Endothelial cell of umbilical vein (primary cell): ENCODE measurements around the gene RASA2. TPM values are rescaled to one million over a fixed set of nuclear protein-coding genes. Genes with fewer than 3 reads are reported as not detected.

Experiments
- BruUV-seq: library from RNA; stranded (reverse); fragments of 400-500 nt; replicated peaks from 2 replicates; lab custom pipeline; 2021; lab: Mats Ljungman, UMichigan
- CTCF ChIA-PET: fragments of 300-600, 350-600 bp; sonication (Branson Sonifier 250); formaldehyde crosslinking; loops from one replicate; lab custom pipeline; 2021; ENCODE audit warnings: antibody characterized with exemption, inconsistent platforms; lab: Charles Lee
- POLR2A ChIA-PET: fragments of 300-600, 350-600 bp; sonication (Branson Sonifier 250); formaldehyde crosslinking; loops from one replicate; lab custom pipeline; 2021; ENCODE audit warnings: antibody characterized with exemption, inconsistent platforms; lab: Charles Lee
- DNase-seq: peaks from one replicate; pipeline ENCODE4 v3.0.0-alpha.2; 2011; ENCODE audit warnings: low read depth, low spot score
- FAIRE-seq: peaks from 2 replicates; lab custom pipeline; 2011; peaks lifted over from hg19 to GRCh38; lab: Jason Lieb, UNC
- H2AFZ ChIP-seq: 2 replicates; pipeline ENCODE4 v1.6.0; 2012; ENCODE audit warnings: low read depth, low read length, control low read depth, inconsistent platforms
- H3K27ac ChIP-seq: 2 replicates; pipeline ENCODE4 v1.5.1; 2011; ENCODE audit warnings: low read depth, mild to moderate bottlenecking, control low read depth, low read length, moderate library complexity; ENCODE audit not compliant: insufficient read depth
- H3K27me3 ChIP-seq, 2 experiments: 2 replicates each; pipeline versions ENCODE4 v1.6.0 to v1.6.1; 2011; ENCODE audit warnings: low read length in 2 of 2, mixed read lengths in 1 of 2; ENCODE audit not compliant: control insufficient read depth in 2 of 2, insufficient read depth in 2 of 2
- H3K36me3 ChIP-seq, 2 experiments: 2 replicates in 1 of 2; 3 replicates in 1 of 2; pipeline ENCODE4 v1.5.1; 2011; ENCODE audit warnings: low read length in 2 of 2, mild to moderate bottlenecking in 1 of 2, moderate library complexity in 1 of 2; ENCODE audit not compliant: control insufficient read depth in 2 of 2, insufficient read depth in 2 of 2; ENCODE audit errors: extremely low read depth in 1 of 2
- H3K4me1 ChIP-seq: 3 replicates; pipeline ENCODE4 v1.5.1; 2011; ENCODE audit warnings: mild to moderate bottlenecking, low read length; ENCODE audit not compliant: control insufficient read depth, insufficient read depth; ENCODE audit errors: extremely low read depth
- H3K4me2 ChIP-seq: 2 replicates; pipeline ENCODE4 v1.6.1; 2011; ENCODE audit warnings: low read length, control low read depth, mixed read lengths; ENCODE audit not compliant: insufficient read depth
- H3K4me3 ChIP-seq, 3 experiments: fragments of 200-600 bp in 1 of 3; sonication (generic), shearing (Covaris generic) in 1 of 3; replicated peaks in 1 of 3; 2 replicates each; pipeline ENCODE4 v1.5.1; 2011 to 2016; ENCODE audit warnings: control low read depth in 3 of 3, low read length in 3 of 3, mild to moderate bottlenecking in 2 of 3, inconsistent platforms in 1 of 3, low read depth in 1 of 3, moderate library complexity in 1 of 3; ENCODE audit not compliant: insufficient read depth in 1 of 3
- H3K79me2 ChIP-seq: 2 replicates; pipeline ENCODE4 v1.6.0; 2012; ENCODE audit warnings: low read length, inconsistent platforms; ENCODE audit not compliant: control insufficient read depth, insufficient read depth
- H3K9ac ChIP-seq: replicated peaks from 2 replicates; pipeline ENCODE3; 2011; ENCODE audit warnings: low read length, control low read depth; ENCODE audit not compliant: insufficient read depth; ENCODE audit errors: extremely low read depth
- H3K9me1 ChIP-seq: replicated peaks from 3 replicates; pipeline ENCODE4 v1.6.0; 2011; ENCODE audit warnings: mild to moderate bottlenecking, low read length; ENCODE audit not compliant: control insufficient read depth, insufficient read depth; ENCODE audit errors: extremely low read depth
- H3K9me3 ChIP-seq: replicated peaks from 2 replicates; pipeline ENCODE4 v1.5.1; 2012; ENCODE audit warnings: low read length, inconsistent platforms; ENCODE audit not compliant: control insufficient read depth, insufficient read depth
- H4K20me1 ChIP-seq: replicated peaks from 2 replicates; pipeline ENCODE3; 2011; ENCODE audit warnings: mild to moderate bottlenecking, low read length; ENCODE audit not compliant: control insufficient read depth, insufficient read depth; ENCODE audit errors: extremely low read depth
- CTCF ChIP-seq, 2 donors: IDR thresholded peaks; 1 replicate in 1 of 2; 2 replicates in 1 of 2; pipeline ENCODE4 v1.5.1; 2011; ENCODE audit warnings: low read length in 2 of 2, mild to moderate bottlenecking in 2 of 2, moderate library complexity in 2 of 2, control low read depth in 1 of 2, inconsistent platforms in 1 of 2, low read depth in 1 of 2; ENCODE audit not compliant: insufficient read depth in 1 of 2; ENCODE audit errors: extremely low read depth in 1 of 2
- EZH2 ChIP-seq: IDR thresholded peaks from 2 replicates; pipeline ENCODE4 v1.6.1; 2012; ENCODE audit warnings: borderline replicate concordance, low read depth, mild to moderate bottlenecking, moderate library complexity, low read length, inconsistent platforms; ENCODE audit not compliant: severe bottlenecking
- FOS ChIP-seq: IDR thresholded peaks from 2 replicates; pipeline ENCODE4 v1.6.1; 2011; ENCODE audit warnings: mild to moderate bottlenecking, low read length, moderate library complexity, borderline replicate concordance; ENCODE audit not compliant: insufficient read depth
- GATA2 ChIP-seq: IDR thresholded peaks from 2 replicates; pipeline ENCODE4 v1.7.0; 2011; ENCODE audit warnings: low read depth, mild to moderate bottlenecking, moderate library complexity, mixed read lengths, low read length; ENCODE audit not compliant: insufficient read length, insufficient read depth
- JUN ChIP-seq: IDR thresholded peaks from 2 replicates; pipeline ENCODE4 v1.6.1; 2011; ENCODE audit warnings: borderline replicate concordance, low read depth; ENCODE audit not compliant: insufficient read length, insufficient read depth
- MAX ChIP-seq: IDR thresholded peaks from 2 replicates; pipeline ENCODE4 v1.6.1; 2011; ENCODE audit not compliant: insufficient read depth, insufficient read length
- MYC ChIP-seq: IDR thresholded peaks from one replicate; pipeline ENCODE4 v1.6.1; 2011; ENCODE audit warnings: mild to moderate bottlenecking, low read depth, low read length
- POLR2A ChIP-seq: IDR thresholded peaks from 2 replicates; pipeline ENCODE4 v1.6.1; 2012; ENCODE audit warnings: low read depth, mild to moderate bottlenecking, control low read depth, low read length
- POLR2AphosphoS5 ChIP-seq: IDR thresholded peaks from 2 replicates; pipeline ENCODE4 v1.6.1; 2012; ENCODE audit warnings: low read depth, mild to moderate bottlenecking, control low read depth, low read length, moderate library complexity; ENCODE audit not compliant: insufficient read depth
- dilution Hi-C: fragments of 300-500 bp; cut with MboI; formaldehyde crosslinking; loops from one replicate; pipeline ENCODE4 v1.15.0; 2019; ENCODE audit warnings: low sequenced_read_pairs; ENCODE audit not compliant: extremely low pct_ligation_motif_present
- intact Hi-C: fragments of 100-400 bp; cut with micrococcal nuclease; formaldehyde crosslinking; loops from one replicate; pipeline ENCODE4 v1.10.0; 2022
- polyA plus RNA-seq, 4 experiments: library from polyadenylated mRNA; depleted of rRNA in 3 of 4; stranded (reverse) in 3 of 4; unstranded in 1 of 4; fragments of >200 nt; gene quantifications; 2 replicates each; pipeline versions ENCODE4 v1.2.1 to v1.2.3, GENCODE V29; 2011 to 2012; ENCODE audit warnings: missing spikeins in 1 of 4
- total RNA-seq: library from RNA; stranded (reverse); gene quantifications from 2 replicates; pipeline ENCODE4 v1.2.3, GENCODE V29; 2021

RASA2 gene
- total and polyA plus RNA-seq, 2 donors (not counting 3 experiments of a cell fraction or from before 2014, with no cell fraction given), result 3.1 to 20.2 TPM

- H3K4me2 ChIP-seq, result no peak overlapping the region
- no peak for TF ChIP-seq MAX
- TF ChIP-seq JUN, result no peak
- no peak for TF ChIP-seq FOS
- no peak for TF ChIP-seq MYC
- TF ChIP-seq POLR2AphosphoS5, result no peak
- no peak for TF ChIP-seq CTCF (IDR thresholded peaks at IDR 0.05; ENCODE audit: extremely low read depth in 1 of 2, insufficient read depth in 1 of 2, low read depth in 1 of 2, low read length in 2 of 2)
- TF ChIP-seq POLR2A, result no peak
- TF ChIP-seq GATA2, result no peak
- no peak for TF ChIP-seq EZH2
- no peaks in the 10 kb centered on the region for H3K79me2 ChIP-seq
- H3K27me3 ChIP-seq, result no peaks in the 10 kb centered on the region
- no peak overlapping the region for H3K27ac ChIP-seq
- H3K4me1 ChIP-seq, result no peaks in the 10 kb centered on the region
- intact Hi-C loops, result no loop called here
- no peaks in the 10 kb centered on the region for H4K20me1 ChIP-seq
- no TSS peak for BruUV-seq
- H2AFZ ChIP-seq, result no peak overlapping the region
- DNase-seq (no peak), FAIRE-seq (no peak)
- no peak overlapping the region for H3K4me3 ChIP-seq
- dilution Hi-C loops, result no loop called here
- no peaks in the 10 kb centered on the region for H3K9me1 ChIP-seq
- POLR2A ChIA-PET, result no interaction called here
- no peak overlapping the region for H3K9ac ChIP-seq
- CTCF ChIA-PET, result no interaction called here
- H3K36me3 ChIP-seq, result peaks cover 0 to 2% of the 10 kb centered on the region in 2 experiments
- H3K9me3 ChIP-seq, result no peaks in the 10 kb centered on the region
These were observed 131.5 kb downstream of the RASA2 start for GRCh38 chr3:141618103-141618910.
